Fibroblast of lung (primary cell): ENCODE measurements around the gene SLC38A10. TPM values are rescaled to one million over a fixed set of nuclear protein-coding genes. Genes with fewer than 3 reads are reported as not detected.

ENCODE experiments used
- DNase-seq, 2 donors: peaks; one replicate each; pipeline versions ENCODE4 v3.0.0 to v3.0.0-alpha.2; 2010; ENCODE audit warnings: low read depth in 2 of 2
- H2AFZ ChIP-seq: 2 replicates; pipeline ENCODE4 v1.5.1; 2012; ENCODE audit warnings: low read length, control low read depth, inconsistent platforms
- H3K27ac ChIP-seq: 2 replicates; pipeline ENCODE4 v1.5.1; 2011; ENCODE audit warnings: low read length, control low read depth; ENCODE audit not compliant: insufficient read depth
- H3K27me3 ChIP-seq: 2 replicates; pipeline ENCODE4 v1.5.1; 2011; ENCODE audit warnings: mild to moderate bottlenecking, low read length; ENCODE audit not compliant: control insufficient read depth, insufficient read depth
- H3K36me3 ChIP-seq: 2 replicates; pipeline ENCODE4 v1.5.1; 2011; ENCODE audit warnings: low read length; ENCODE audit not compliant: control insufficient read depth, insufficient read depth
- H3K4me1 ChIP-seq: 2 replicates; pipeline ENCODE4 v1.5.1; 2011; ENCODE audit warnings: low read length; ENCODE audit not compliant: control insufficient read depth, insufficient read depth; ENCODE audit errors: extremely low read depth
- H3K4me2 ChIP-seq: 2 replicates; pipeline ENCODE4 v1.5.1; 2011; ENCODE audit warnings: low read length, control low read depth; ENCODE audit not compliant: insufficient read depth; ENCODE audit errors: extremely low read depth
- H3K4me3 ChIP-seq, 4 experiments: fragments of 200-600 bp in 1 of 4; sonication (generic) in 1 of 4; replicated peaks in 1 of 4; 2 replicates each; pipeline ENCODE4 v1.5.1; 2011 to 2016; ENCODE audit warnings: low read length in 4 of 4, low read depth in 3 of 4, mild to moderate bottlenecking in 3 of 4, control low read depth in 2 of 4, inconsistent platforms in 1 of 4, mixed read lengths in 1 of 4; ENCODE audit not compliant: insufficient read depth in 1 of 4; ENCODE audit errors: control extremely low read depth in 1 of 4
- H3K79me2 ChIP-seq: 2 replicates; pipeline ENCODE4 v1.5.1; 2012; ENCODE audit warnings: mild to moderate bottlenecking, low read length, inconsistent platforms; ENCODE audit not compliant: control insufficient read depth, insufficient read depth
- H3K9ac ChIP-seq: 2 replicates; pipeline ENCODE4 v1.5.1; 2011; ENCODE audit warnings: mild to moderate bottlenecking, low read length, control low read depth; ENCODE audit not compliant: insufficient read depth
- H3K9me3 ChIP-seq: 2 replicates; pipeline ENCODE4 v1.5.1; 2012; ENCODE audit warnings: low read depth, low read length; ENCODE audit not compliant: control insufficient read depth, insufficient read depth
- H4K20me1 ChIP-seq: 2 replicates; pipeline ENCODE4 v1.5.1; 2011; ENCODE audit warnings: low read length; ENCODE audit not compliant: control insufficient read depth, insufficient read depth; ENCODE audit errors: extremely low read depth
- EZH2 ChIP-seq: IDR thresholded peaks from 2 replicates; pipeline ENCODE4 v1.5.1; 2012; ENCODE audit warnings: low read length, control low read depth, mild to moderate bottlenecking; ENCODE audit errors: missing control alignments
- polyA plus RNA-seq, 2 donors: library from polyadenylated mRNA; depleted of rRNA in 1 of 2; stranded (reverse) in 1 of 2; unstranded in 1 of 2; fragments of >200 nt; gene quantifications; 2 replicates each; pipeline ENCODE4 v1.2.1, GENCODE V29; 2011 to 2012; ENCODE audit warnings: missing spikeins in 1 of 2
- total RNA-seq: library from RNA; depleted of rRNA; stranded (reverse); fragments of >200 nt; gene quantifications from 2 replicates; pipeline ENCODE4 v1.2.1, GENCODE V29; 2014
- TF ChIP-seq, protein P1 (sequence below), 2 donors: IDR thresholded peaks in 1 of 2; conservative IDR thresholded peaks in 1 of 2; 1 replicate in 1 of 2; 2 replicates in 1 of 2; pipeline ENCODE4 v1.5.1; 2011 to 2012; ENCODE audit warnings: low read length in 2 of 2, control low read depth in 1 of 2, inconsistent platforms in 1 of 2, low read depth in 1 of 2, mild to moderate bottlenecking in 1 of 2

Gene SLC38A10
- total and polyA plus RNA-seq, 2 donors (not counting 1 experiment from before 2014, with no cell fraction given), result 23.6 to 53.2 TPM

DNA sequence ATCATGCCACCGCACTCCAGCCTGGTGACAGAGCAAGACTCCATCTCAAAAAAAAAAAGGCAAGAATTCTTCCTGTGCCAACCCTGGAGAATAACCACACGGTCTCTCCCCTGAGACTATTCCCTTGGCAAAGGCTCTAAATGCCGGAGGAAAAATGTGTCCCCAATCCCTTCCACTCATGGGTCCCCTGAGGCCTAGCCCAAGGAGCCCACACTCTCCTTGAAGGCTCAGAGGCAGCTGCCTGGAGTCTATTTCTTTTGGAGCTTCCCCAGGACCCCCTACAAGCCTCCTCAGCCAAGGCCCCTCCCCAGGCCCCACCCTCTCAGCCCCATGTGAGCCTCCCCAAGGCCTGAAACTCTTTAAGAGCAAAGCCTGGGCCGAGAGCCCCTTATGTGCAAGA is 88.9 kb downstream of the SLC38A10 start:
- Histone ChIP-seq H3K9me3 (no peaks in the 10 kb centered on the region), H3K4me1 (no peaks in the 10 kb centered on the region), H3K27me3 (no peaks in the 10 kb centered on the region), H4K20me1 (no peaks in the 10 kb centered on the region), H3K4me2 (no peak overlapping the region), H2AFZ (no peak overlapping the region), H3K79me2 (no peaks in the 10 kb centered on the region), H3K27ac (no peak overlapping the region), H3K36me3 (peaks cover 3% of the 10 kb centered on the region), H3K4me3 (no peak overlapping the region), H3K9ac (no peak overlapping the region)
- no peak for DNase-seq
- TF ChIP-seq, protein P1, sequence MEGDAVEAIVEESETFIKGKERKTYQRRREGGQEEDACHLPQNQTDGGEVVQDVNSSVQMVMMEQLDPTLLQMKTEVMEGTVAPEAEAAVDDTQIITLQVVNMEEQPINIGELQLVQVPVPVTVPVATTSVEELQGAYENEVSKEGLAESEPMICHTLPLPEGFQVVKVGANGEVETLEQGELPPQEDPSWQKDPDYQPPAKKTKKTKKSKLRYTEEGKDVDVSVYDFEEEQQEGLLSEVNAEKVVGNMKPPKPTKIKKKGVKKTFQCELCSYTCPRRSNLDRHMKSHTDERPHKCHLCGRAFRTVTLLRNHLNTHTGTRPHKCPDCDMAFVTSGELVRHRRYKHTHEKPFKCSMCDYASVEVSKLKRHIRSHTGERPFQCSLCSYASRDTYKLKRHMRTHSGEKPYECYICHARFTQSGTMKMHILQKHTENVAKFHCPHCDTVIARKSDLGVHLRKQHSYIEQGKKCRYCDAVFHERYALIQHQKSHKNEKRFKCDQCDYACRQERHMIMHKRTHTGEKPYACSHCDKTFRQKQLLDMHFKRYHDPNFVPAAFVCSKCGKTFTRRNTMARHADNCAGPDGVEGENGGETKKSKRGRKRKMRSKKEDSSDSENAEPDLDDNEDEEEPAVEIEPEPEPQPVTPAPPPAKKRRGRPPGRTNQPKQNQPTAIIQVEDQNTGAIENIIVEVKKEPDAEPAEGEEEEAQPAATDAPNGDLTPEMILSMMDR (conservative IDR thresholded peaks at IDR 0.05 in 1 of 2, IDR thresholded peaks at IDR 0.05 in 1 of 2; ENCODE audit: low read depth in 1 of 2, low read length in 2 of 2), result no peak
- no peak for TF ChIP-seq EZH2

DNA sequence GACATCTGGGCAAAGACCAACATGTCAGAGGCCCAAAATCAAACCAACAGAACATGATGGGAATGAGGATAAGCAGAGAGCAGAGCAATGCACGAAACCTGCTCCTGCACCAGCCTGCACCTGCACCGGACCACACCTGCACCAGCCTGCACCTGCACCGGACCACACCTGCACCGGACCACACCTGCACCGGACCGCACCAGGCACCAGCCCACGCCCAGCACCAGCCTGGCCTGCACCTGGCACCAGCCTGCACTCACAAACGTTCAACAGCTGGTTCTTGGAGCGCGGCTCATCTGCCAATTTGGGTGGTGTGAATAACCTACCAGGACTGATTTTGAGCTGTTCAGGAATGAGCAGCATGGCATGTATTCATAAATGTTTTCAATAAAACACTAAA is 90.5 kb downstream of the SLC38A10 start:
- no peaks in the 10 kb centered on the region for H3K9me3 ChIP-seq
- no peak for DNase-seq
- H2AFZ ChIP-seq, result no peak overlapping the region
- H4K20me1 ChIP-seq, result no peaks in the 10 kb centered on the region
- H3K4me3 ChIP-seq, result no peak overlapping the region
- no peak overlapping the region for H3K9ac ChIP-seq
- no peaks in the 10 kb centered on the region for H3K4me1 ChIP-seq
- peaks cover 3% of the 10 kb centered on the region for H3K36me3 ChIP-seq
- no peaks in the 10 kb centered on the region for H3K27me3 ChIP-seq
- H3K27ac ChIP-seq, result no peak overlapping the region
- no peak overlapping the region for H3K4me2 ChIP-seq
- TF ChIP-seq EZH2, result no peak
- TF ChIP-seq, protein P1 (conservative IDR thresholded peaks at IDR 0.05 in 1 of 2, IDR thresholded peaks at IDR 0.05 in 1 of 2; ENCODE audit: low read depth in 1 of 2, low read length in 2 of 2), result no peak
- no peaks in the 10 kb centered on the region for H3K79me2 ChIP-seq

DNA sequence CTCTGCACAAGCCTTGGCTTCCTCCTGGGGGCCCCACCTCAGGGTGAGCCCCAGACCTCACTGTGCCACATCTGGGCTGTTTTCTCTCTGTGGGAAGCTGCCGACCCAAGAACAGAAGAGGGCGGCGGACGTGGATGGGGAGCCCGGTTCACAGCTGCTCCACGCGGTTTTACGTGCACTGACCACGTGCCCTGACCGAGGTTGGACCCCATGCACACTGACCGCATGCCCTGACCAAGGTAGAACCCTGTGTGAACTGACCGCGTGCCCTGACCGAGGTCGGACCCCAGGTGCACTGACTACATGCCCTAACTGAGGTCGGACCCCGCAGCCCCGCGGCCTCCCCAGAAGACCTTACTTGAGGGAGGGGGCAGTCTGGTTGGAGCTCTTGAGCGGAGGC is 92.0 kb downstream of the SLC38A10 start:
- Histone ChIP-seq H3K9me3 (no peaks in the 10 kb centered on the region), H3K4me2 (no peak overlapping the region), H3K27ac (no peak overlapping the region), H2AFZ (no peak overlapping the region), H3K9ac (no peak overlapping the region), H3K27me3 (no peaks in the 10 kb centered on the region), H4K20me1 (no peaks in the 10 kb centered on the region), H3K4me1 (no peaks in the 10 kb centered on the region), H3K79me2 (no peaks in the 10 kb centered on the region), H3K36me3 (peaks cover 3% of the 10 kb centered on the region), H3K4me3 (no peak overlapping the region)
- TF ChIP-seq, protein P1 (conservative IDR thresholded peaks at IDR 0.05 in 1 of 2, IDR thresholded peaks at IDR 0.05 in 1 of 2; ENCODE audit: low read depth in 1 of 2, low read length in 2 of 2), result no peak
- no peak for TF ChIP-seq EZH2
- DNase-seq, result no peak
